Mammary epithelial cell (primary cell): ENCODE results near the gene RBM42.

Source experiments
- CTCF ChIP-seq, 2 donors: IDR thresholded peaks in 1 of 2; conservative IDR thresholded peaks in 1 of 2; 2 replicates each; pipeline ENCODE4 v1.5.1; 2011 to 2012; ENCODE audit warnings: inconsistent platforms in 2 of 2, low read length in 2 of 2, mild to moderate bottlenecking in 2 of 2, control low read depth in 1 of 2, low read depth in 1 of 2; ENCODE audit not compliant: insufficient read depth in 1 of 2; ENCODE audit errors: extremely low read depth in 1 of 2
- EZH2 ChIP-seq: IDR thresholded peaks from 2 replicates; pipeline ENCODE4 v1.6.1; 2012; ENCODE audit warnings: low read length, inconsistent platforms, borderline replicate concordance

- no peak for TF ChIP-seq CTCF (conservative IDR thresholded peaks at IDR 0.05 in 1 of 2, IDR thresholded peaks at IDR 0.05 in 1 of 2; ENCODE audit: extremely low read depth in 1 of 2, insufficient read depth in 1 of 2, low read depth in 1 of 2, low read length in 2 of 2)
- no peak for TF ChIP-seq EZH2
These were observed 20.6 kb upstream of the RBM42 start for GRCh38 chr19:35608251-35608650.
